GM21737 (cell line): ENCODE data around the gene RTTN.
A peak's percentile ranks its signal among the peaks of the same experiment; 100 is the strongest.
"Not testable (repeated sequence)": the region's sequence is repeated elsewhere in the genome, so short reads cannot be mapped to it uniquely, and the experiment has no call there.

ENCODE experiments used
- ATAC-seq: cut with Tn5 transposase; IDR thresholded peaks from one replicate; pipeline ENCODE4 v1.9.1; 2021; ENCODE audit warnings: mild to moderate bottlenecking, moderate library complexity; ENCODE audit not compliant: unreplicated experiment

The RTTN gene

DNA sequence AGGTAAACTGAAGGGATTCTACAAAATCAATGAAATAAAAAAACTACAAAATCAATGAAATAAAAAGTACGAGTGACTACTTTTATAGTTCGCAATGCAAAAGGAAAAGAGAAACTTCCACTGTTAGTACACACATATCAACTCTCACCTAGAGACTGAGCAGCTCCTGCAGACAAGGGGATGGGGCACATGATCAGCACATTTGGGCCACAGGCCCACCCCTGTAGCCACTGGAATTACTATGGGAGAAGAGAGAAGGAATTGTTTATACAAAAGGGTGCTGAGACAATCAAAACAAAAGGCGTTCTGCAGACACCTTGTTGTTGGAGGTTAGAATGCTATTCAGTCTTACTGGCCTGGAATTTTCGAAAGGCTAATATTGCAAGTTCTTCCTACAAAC lies 223.1 kb downstream of the RTTN start:
- ATAC-seq, result no peak

DNA sequence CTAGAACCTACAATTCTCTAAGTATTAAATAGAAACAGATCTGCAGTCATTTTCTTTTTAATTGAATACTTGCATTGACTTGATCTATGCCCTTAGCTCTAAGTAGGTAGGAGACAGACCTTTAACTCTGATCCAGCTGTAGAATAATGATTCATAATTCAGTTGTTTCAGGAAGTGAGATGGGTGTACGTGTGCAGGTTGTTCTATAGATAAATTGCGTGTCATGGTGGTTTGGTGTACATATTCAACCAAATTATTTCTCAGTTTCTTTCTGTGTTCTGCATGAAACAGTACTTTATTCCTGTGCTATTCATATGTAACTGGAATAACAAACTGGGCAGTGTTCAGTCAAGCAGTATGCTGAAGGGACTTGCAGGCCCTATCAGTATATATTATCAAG lies 223.5 kb downstream of the RTTN start:
- peak; percentile 59 for ATAC-seq

GRCh38 chr18:69980982-69981804 lies 224.3 kb downstream of the RTTN start:
- ATAC-seq, result no peak

DNA sequence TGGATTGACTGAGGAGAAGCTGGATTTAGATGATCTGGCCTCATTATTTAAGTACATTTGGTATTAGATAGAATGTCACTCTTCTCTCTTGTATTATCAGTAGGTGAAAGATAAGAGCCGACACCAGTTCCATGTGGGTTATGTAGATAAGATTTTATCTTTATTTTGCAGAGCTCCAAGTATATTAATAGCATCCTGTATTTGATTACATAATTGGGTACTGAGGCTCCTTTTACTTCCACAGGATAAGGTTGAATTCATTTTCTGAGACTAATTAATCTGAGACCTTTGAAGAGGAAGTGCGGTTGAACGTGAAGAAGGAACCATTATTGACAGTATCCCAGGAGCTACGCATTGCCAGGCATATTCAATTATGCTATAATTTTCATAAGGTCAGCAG lies 225.0 kb downstream of the RTTN start:
- no peak for ATAC-seq

- ATAC-seq, result peak; percentile 54
Observed at GRCh38 chr18:69978732-69979715, 226.5 kb downstream of the RTTN start.

- ATAC-seq, result not testable (repeated sequence)
Observed at GRCh38 chr18:69975294-69975693, 230.2 kb downstream of the RTTN start.

GRCh38 chr18:69974365-69974764 lies 231.1 kb downstream of the RTTN start:
- ATAC-seq, result no peak

GRCh38 chr18:69969491-69969890 lies 236.0 kb downstream of the RTTN start:
- ATAC-seq, result no peak

DNA sequence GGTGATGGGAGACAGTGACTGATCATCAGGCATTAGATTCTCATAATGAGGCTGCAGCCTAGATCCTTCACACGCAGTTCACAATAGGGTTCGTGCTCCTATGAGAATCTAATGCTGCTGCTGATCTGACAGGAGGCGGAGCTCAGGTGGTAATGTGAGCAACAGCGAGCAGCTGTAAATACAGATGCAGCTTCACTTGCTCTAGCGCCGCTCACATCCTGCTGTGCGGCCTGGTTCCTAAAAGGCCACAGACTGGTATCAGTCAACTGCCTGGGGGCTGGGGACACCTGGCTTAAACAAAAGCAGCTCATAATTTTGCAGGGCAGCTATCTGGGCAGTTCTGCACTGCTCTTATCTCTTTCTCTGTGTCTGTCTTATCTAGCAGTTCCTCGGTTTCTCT lies 237.4 kb downstream of the RTTN start:
- peak; percentile 82 for ATAC-seq

- no peak for ATAC-seq
Observed at GRCh38 chr18:69963196-69963595, 242.3 kb downstream of the RTTN start.

GRCh38 chr18:69961718-69962117 lies 243.8 kb downstream of the RTTN start:
- no peak for ATAC-seq

GRCh38 chr18:69958422-69958821 lies 247.1 kb downstream of the RTTN start:
- ATAC-seq, result peak; percentile 44

DNA sequence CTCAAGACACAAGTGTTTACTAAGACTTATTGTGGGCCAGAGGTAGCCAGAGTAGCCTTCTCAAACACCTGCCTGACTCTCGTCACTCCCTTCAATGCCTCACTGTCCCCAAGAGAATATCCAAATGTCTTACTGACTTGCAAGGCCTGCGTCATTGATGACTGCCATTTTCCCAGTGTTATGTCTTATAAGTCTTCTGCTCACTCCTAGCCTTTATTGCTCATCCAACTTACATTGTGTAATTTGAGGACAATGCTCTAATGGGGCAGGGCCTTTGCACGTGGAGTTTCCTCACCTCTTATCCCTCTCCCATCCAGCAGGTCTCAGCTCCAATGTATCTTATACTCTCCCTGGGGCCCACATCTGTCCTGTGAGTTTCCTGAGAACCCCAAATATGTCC lies 247.7 kb downstream of the RTTN start:
- ATAC-seq, result no peak

- no peak for ATAC-seq
Observed at GRCh38 chr18:69956665-69957620, 248.5 kb downstream of the RTTN start.

DNA sequence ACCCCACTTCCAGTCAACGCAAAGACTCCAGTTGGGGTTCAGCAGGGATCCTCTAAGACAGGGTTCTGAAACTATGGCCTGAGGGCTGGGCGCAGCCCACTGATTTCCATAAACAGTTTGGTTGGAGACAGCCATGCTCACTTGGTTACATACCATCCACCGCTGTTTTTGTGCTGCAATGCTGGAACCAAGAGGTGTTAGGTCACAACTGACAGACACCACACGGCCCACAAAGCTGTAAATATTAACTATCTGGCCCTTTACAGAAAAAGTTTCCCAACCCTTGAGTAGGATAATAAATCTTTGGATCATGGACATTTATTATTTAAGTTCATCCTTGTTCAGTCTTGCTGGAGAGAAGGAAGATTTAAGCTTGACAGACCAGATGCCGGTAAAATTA lies 249.4 kb downstream of the RTTN start:
- no peak for ATAC-seq

- no peak for ATAC-seq
Observed at GRCh38 chr18:69954719-69955480, 250.6 kb downstream of the RTTN start.

GRCh38 chr18:69953191-69953590 lies 252.3 kb downstream of the RTTN start:
- ATAC-seq, result no peak
